Mononuclear cell (primary cell): ENCODE measurements around the gene LNP1. TPM values are rescaled to one million over a fixed set of nuclear protein-coding genes. Genes with fewer than 3 reads are reported as not detected.

ENCODE experiments used
- H3K27me3 ChIP-seq: 2 replicates; pipeline ENCODE4 v1.6.0; 2011; ENCODE audit warnings: low read length, control low read depth; ENCODE audit not compliant: insufficient read depth
- H3K4me1 ChIP-seq: 2 replicates; pipeline ENCODE4 v1.5.1; 2011; ENCODE audit warnings: mild to moderate bottlenecking, low read length, control low read depth; ENCODE audit not compliant: insufficient read depth
- H3K4me3 ChIP-seq: 2 replicates; pipeline ENCODE4 v1.5.1; 2011; ENCODE audit warnings: mild to moderate bottlenecking, low read length, moderate library complexity
- H3K9me3 ChIP-seq: 2 replicates; pipeline ENCODE4 v1.5.1; 2011; ENCODE audit warnings: low read depth, mild to moderate bottlenecking, control low read depth, low read length
- total RNA-seq: library from RNA; depleted of rRNA; stranded (reverse); fragments of >200 nt; gene quantifications from one replicate; pipeline ENCODE4 v1.2.3, GENCODE V29; 2012

LNP1 gene
- total RNA-seq, 1 donor: 1.7 TPM

- Histone ChIP-seq H3K4me1 (no peaks in the 10 kb centered on the region), H3K9me3 (peaks cover 7% of the 10 kb centered on the region), H3K27me3 (no peaks in the 10 kb centered on the region), H3K4me3 (no peak overlapping the region)
These were observed 16.4 kb upstream of the LNP1 start for GRCh38 chr3:100384733-100385525.

- Histone ChIP-seq H3K9me3 (peaks cover 7% of the 10 kb centered on the region), H3K27me3 (no peaks in the 10 kb centered on the region), H3K4me1 (no peaks in the 10 kb centered on the region)
These were observed 14.8 kb upstream of the LNP1 start for GRCh38 chr3:100386437-100387074.

GRCh38 chr3:100389025-100389424, 12.3 kb upstream of the LNP1 start:
- no peak overlapping the region for H3K4me3 ChIP-seq
- H3K4me1 ChIP-seq: no peaks in the 10 kb centered on the region
- peaks cover 7% of the 10 kb centered on the region for H3K9me3 ChIP-seq
- no peaks in the 10 kb centered on the region for H3K27me3 ChIP-seq

More at GRCh38 chr3:100386437-100387074, 14.8 kb upstream of the LNP1 start:
- no peak overlapping the region for H3K4me3 ChIP-seq

GRCh38 chr3:100395679-100396431, 5.5 kb upstream of the LNP1 start:
- no peaks in the 10 kb centered on the region for H3K27me3 ChIP-seq
- peaks cover 19% of the 10 kb centered on the region for H3K4me1 ChIP-seq
- no peak overlapping the region for H3K4me3 ChIP-seq
- H3K9me3 ChIP-seq: no peaks in the 10 kb centered on the region

GRCh38 chr3:100396967-100397366, 4.4 kb upstream of the LNP1 start:
- no peaks in the 10 kb centered on the region for H3K9me3 ChIP-seq
- H3K4me3 ChIP-seq: no peak overlapping the region
- H3K4me1 ChIP-seq: peaks cover 21% of the 10 kb centered on the region
- no peaks in the 10 kb centered on the region for H3K27me3 ChIP-seq

- Histone ChIP-seq H3K4me3 (peak overlapping the region; percentile 75), H3K27me3 (no peaks in the 10 kb centered on the region), H3K4me1 (peaks cover 36% of the 10 kb centered on the region), H3K9me3 (no peaks in the 10 kb centered on the region)
These were observed 1.8 kb upstream of the LNP1 start for GRCh38 chr3:100399341-100400071.

- no peaks in the 10 kb centered on the region for H3K9me3 ChIP-seq
- peak overlapping the region; percentile 75 for H3K4me3 ChIP-seq
- no peaks in the 10 kb centered on the region for H3K27me3 ChIP-seq
- peaks cover 36% of the 10 kb centered on the region for H3K4me1 ChIP-seq
These were observed 940 bp upstream of the LNP1 start for GRCh38 chr3:100400419-100400779.

GRCh38 chr3:100401674-100402041, 319 bp downstream of the LNP1 start:
- H3K9me3 ChIP-seq: no peaks in the 10 kb centered on the region
- peak overlapping the region; percentile 75 for H3K4me3 ChIP-seq
- no peaks in the 10 kb centered on the region for H3K27me3 ChIP-seq
- peaks cover 36% of the 10 kb centered on the region for H3K4me1 ChIP-seq

- peaks cover 36% of the 10 kb centered on the region for H3K4me1 ChIP-seq
- H3K27me3 ChIP-seq: no peaks in the 10 kb centered on the region
- peaks cover 3% of the 10 kb centered on the region for H3K9me3 ChIP-seq
- peak overlapping the region; percentile 75 for H3K4me3 ChIP-seq
These were observed 917 bp downstream of the LNP1 start for GRCh38 chr3:100402256-100402655.

- peaks cover 10% of the 10 kb centered on the region for H3K9me3 ChIP-seq
- H3K27me3 ChIP-seq: no peaks in the 10 kb centered on the region
- H3K4me3 ChIP-seq: no peak overlapping the region
- peaks cover 36% of the 10 kb centered on the region for H3K4me1 ChIP-seq
These were observed 1.6 kb downstream of the LNP1 start for GRCh38 chr3:100402891-100403290.

- H3K9me3 ChIP-seq: peaks cover 12% of the 10 kb centered on the region
- H3K4me1 ChIP-seq: peaks cover 36% of the 10 kb centered on the region
- H3K27me3 ChIP-seq: no peaks in the 10 kb centered on the region
- no peak overlapping the region for H3K4me3 ChIP-seq
These were observed 2.3 kb downstream of the LNP1 start for GRCh38 chr3:100403362-100404249.

GRCh38 chr3:100404250-100404548, 2.9 kb downstream of the LNP1 start:
- H3K4me1 ChIP-seq: peaks cover 30% of the 10 kb centered on the region
- H3K27me3 ChIP-seq: no peaks in the 10 kb centered on the region
- no peak overlapping the region for H3K4me3 ChIP-seq
- H3K9me3 ChIP-seq: peaks cover 12% of the 10 kb centered on the region

GRCh38 chr3:100407164-100407563, 5.8 kb downstream of the LNP1 start:
- Histone ChIP-seq H3K9me3 (peaks cover 12% of the 10 kb centered on the region), H3K27me3 (no peaks in the 10 kb centered on the region), H3K4me1 (peaks cover 13% of the 10 kb centered on the region), H3K4me3 (no peak overlapping the region)

GRCh38 chr3:100407977-100408532, 6.7 kb downstream of the LNP1 start:
- H3K4me1 ChIP-seq: peaks cover 5% of the 10 kb centered on the region
- no peak overlapping the region for H3K4me3 ChIP-seq
- no peaks in the 10 kb centered on the region for H3K27me3 ChIP-seq
- peaks cover 12% of the 10 kb centered on the region for H3K9me3 ChIP-seq
